GM12892 (cell line): ENCODE measurements around the gene FAS.

ENCODE experiments used
- DNase-seq: peaks from one replicate; pipeline ENCODE4 v3.0.0; 2011; ENCODE audit not compliant: insufficient read length
- FAIRE-seq: peaks from 2 replicates; lab custom pipeline; 2011; peaks lifted over from hg19 to GRCh38; lab: Jason Lieb, UNC
- POLR2A ChIP-seq: IDR thresholded peaks from 2 replicates; pipeline ENCODE4 v1.6.1; 2011; ENCODE audit warnings: low read depth, low read length, control low read depth
- POLR2AphosphoS5 ChIP-seq: IDR thresholded peaks from 2 replicates; pipeline ENCODE4 v1.6.1; 2011; ENCODE audit warnings: low read depth, low read length, control low read depth
- TAF1 ChIP-seq: IDR thresholded peaks from 2 replicates; pipeline ENCODE4 v1.6.1; 2011; ENCODE audit warnings: low read depth, mild to moderate bottlenecking, control low read depth, low read length, borderline replicate concordance

The FAS gene

DNA sequence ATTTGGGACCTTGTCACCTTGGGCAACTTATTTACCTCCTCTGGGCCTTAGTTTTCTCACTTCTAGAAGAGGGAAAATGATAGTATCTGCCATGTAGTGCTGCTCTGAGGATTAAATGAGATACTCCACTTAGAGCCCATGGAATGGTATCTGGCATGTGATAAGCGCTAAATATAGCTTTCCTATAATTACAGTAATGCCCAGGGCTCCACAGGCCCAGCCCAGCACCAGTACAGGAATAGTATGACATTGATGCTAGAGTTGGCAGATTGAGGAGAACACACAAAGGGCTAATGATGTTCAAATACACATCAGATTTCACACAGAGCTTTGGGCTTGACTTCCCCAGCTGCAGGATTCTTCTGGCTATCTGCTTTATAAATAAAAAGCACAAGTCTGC lies 34.9 kb downstream of the FAS start:
- no peak for FAIRE-seq

DNA sequence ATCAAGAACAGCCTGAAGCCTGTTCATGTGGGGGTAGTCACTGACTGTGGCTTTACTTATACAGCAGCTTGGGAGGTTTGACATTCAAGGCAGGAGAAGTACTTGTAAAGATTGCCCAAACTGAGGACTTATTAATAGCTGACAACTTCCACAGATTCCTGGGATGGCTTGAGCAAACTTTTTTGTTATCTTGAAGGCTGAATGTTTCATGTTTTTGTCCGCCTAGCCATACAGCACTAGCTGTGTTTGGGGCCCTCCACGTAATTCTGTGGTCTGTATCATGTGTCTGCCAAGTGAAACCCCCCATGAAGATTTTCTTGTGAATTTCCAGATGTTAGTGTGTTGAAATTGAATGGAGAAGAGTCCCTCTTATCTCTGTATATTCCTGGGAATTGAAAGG lies 38.6 kb downstream of the FAS start:
- FAIRE-seq (no peak), DNase-seq (no peak)
- TF ChIP-seq POLR2AphosphoS5, result no peak
- no peak for TF ChIP-seq POLR2A
- TF ChIP-seq TAF1, result no peak

More for the DNA sequence above, 34.9 kb downstream of the FAS start:
- TF ChIP-seq POLR2AphosphoS5 (no peak), TAF1 (no peak), POLR2A (no peak)
- DNase-seq, result no peak

DNA sequence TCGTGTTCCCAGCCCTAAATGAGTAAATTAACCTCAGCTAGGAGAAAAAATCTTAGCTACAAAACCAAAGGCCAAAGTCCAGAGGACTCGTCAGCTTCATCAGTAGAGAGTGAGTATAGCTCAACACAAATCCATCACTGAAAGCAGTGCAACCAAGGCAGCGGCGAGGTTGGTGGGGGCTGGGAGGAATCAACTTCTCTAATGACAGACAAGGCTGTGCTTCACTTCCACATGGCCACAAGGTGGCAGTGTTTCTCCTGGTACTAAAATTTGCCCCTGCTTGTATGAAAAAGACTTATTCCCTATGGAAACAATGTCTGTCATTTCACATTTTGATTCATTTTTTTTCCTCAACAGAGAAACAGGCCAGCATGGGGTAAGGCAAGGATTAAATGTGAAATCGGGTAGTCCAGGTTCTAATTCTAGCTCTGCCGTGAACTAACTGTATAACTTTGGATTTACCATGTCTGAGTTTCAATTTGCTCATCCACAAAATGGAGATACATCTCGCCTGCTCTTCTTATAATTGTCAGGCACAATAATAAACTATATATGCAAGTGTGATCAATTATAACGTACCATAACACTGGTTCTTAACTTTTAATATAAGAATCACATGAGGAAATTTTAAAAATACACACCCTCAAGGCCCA lies 39.3 kb downstream of the FAS start:
- FAIRE-seq, result peak; percentile 89

DNA sequence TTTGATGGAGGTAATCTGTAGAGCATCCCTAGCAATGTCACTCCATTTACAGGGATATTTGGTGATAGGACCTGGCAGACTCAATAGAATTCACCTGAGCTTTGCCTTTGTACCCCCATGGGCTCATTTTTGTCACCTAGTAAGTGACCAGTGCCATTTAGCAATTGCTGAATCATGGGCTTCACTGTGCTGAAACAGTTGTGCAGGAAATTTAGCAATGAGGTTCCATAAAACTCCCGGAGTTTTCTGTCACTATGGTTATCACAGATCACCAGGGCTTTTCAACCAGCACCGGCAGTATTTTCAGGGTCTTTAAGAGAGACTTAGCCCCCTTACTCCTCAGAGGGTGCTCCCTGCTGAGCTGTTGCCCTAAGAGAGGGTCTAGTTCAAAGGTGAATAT lies 40.2 kb downstream of the FAS start:
- TF ChIP-seq POLR2A, result no peak
- no peak for TF ChIP-seq POLR2AphosphoS5
- no peak for TF ChIP-seq TAF1
- DNase-seq, result no peak
- FAIRE-seq, result no peak

More for the DNA sequence above, 39.3 kb downstream of the FAS start:
- no peak for TF ChIP-seq TAF1
- no peak for TF ChIP-seq POLR2AphosphoS5
- no peak for TF ChIP-seq POLR2A
- no peak for DNase-seq

DNA sequence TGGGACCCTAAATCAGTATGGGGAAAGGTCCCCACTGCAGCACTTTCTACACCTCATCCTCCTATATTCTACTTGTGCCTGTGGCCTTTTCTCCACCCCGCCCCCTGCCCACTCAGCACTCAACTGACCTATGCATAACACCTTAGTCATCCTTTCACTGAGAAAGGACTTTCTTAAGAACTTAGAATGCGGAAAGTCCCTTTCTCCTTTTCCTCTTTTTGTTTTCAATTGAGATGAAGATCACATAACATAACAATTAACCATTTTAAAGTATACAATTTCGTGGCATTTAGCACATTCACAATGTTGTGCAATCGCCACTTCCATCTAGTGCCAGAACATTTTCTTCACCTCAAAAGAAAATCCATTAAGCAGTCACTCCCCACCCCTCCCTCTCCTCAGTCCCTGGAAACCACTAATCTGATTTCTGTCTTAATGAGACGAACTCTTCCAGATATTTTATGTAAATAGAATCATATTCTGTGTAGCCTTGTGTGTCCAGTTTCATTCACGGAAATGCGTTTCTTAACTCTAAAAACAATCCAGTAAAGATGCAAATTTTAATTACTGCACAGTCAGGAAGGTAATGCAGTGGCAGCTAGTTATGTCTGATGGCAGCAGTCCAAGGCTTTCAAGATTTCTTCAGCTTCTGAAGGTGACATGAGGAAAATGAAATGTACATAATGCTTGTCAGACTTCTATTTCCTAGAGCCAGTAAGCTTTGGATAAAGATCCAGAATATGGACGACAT lies 41.7 kb downstream of the FAS start:
- TF ChIP-seq TAF1, result no peak
- no peak for TF ChIP-seq POLR2AphosphoS5
- TF ChIP-seq POLR2A, result no peak
- DNase-seq (no peak), FAIRE-seq (peak; percentile 81)

DNA sequence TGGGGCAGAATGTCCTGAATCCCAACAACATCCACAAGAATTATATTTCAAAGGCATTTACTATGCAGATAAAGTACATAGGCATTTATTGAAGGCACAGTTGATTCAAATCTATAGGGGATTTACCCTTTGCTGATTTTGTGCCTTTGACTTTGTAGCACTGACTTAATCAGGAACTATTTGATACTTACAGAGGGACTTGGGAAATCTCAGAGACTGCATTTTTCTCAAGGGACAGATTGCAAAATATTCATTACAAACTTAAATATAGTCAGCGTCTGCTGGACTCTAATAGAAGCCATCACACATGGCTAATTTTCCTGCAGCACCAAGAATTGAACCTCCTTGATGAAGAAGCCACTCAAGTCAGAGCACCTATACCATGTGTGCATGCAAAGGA lies 44.9 kb downstream of the FAS start:
- DNase-seq (no peak), FAIRE-seq (peak; percentile 38)
- TF ChIP-seq TAF1 (no peak), POLR2AphosphoS5 (no peak), POLR2A (no peak)

DNA sequence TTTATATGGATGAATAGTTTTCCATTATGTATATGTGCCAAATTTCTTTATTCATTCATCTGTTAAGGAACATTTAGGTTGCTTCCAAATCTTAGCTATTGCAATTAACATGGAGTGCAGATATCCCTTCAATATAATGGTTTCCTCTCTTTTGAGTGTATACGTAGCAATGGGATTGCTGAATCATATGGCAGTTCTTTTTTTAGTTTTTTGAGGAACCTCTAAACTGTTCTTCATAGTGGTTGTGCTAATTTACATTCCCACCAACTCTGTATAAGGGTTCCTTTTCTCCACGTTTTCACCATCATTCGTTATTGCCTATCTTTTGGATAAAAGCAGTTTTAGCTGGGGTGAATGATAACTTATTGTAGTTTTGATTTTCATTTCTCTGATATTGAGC lies 46.5 kb downstream of the FAS start:
- FAIRE-seq (no peak), DNase-seq (no peak)
- TF ChIP-seq TAF1 (no peak), POLR2AphosphoS5 (no peak), POLR2A (no peak)

DNA sequence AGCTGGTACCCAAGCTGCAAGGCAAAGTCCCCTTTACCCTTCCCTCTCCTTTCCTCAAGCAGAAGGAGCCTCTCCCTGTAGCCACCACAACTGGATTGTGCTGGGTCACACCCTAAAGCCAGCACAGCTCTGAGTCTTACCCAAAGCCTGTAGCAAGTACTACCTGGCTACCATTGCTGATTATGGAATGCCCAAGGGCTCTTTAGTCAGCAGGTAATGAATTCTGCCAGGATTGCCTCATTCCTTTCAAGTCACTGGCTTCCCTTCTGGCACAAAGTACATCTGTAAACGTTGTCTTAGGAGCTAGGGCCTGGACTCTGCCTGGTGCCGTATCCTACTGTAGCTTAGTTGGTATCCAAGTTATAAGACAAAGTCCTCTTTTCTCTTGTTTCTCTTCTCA lies 52.0 kb downstream of the FAS start:
- FAIRE-seq (no peak), DNase-seq (no peak)
- no peak for TF ChIP-seq POLR2AphosphoS5
- no peak for TF ChIP-seq POLR2A
- TF ChIP-seq TAF1, result no peak

DNA sequence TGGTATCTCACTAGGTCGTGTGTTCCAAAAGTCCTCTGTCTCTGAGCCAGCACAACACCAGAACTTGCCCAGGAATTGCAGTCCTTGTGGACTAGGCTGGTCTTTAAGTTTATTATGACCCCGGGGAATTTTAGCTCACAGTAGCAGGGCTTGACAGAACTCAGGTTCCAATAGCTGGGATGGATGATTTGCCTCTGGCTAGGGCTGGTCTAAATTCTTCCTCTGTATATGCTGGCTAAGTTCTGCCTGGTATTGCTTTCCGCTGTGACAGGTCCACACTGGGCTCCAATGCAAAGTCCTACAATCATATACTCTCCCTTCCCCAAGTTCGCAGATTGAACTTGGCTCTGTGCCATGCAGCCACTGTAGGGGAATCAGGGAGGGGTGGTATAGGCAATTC lies 52.5 kb downstream of the FAS start:
- no peak for FAIRE-seq
- TF ChIP-seq POLR2AphosphoS5 (no peak), POLR2A (no peak), TAF1 (no peak)
- no peak for DNase-seq

DNA sequence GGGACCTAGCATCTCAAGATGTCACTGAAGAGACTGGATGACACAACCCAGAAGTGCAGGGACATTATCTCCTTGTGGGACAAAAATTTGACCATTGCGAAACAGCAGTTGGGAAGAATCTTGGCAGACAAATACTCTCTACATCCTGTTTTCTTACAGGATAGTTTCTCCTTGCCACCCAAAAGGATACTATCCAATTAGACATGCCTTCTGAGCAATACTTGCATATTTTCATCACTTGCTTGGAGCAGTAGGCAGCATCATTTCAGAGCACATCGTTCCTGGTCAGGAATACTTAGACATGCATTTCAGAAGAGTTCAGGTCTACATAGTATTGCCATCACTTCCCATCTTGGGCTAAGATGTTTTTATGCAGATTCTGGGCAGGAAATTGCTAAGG lies 56.8 kb downstream of the FAS start:
- TF ChIP-seq TAF1 (no peak), POLR2A (no peak), POLR2AphosphoS5 (no peak)
- FAIRE-seq, result no peak
- DNase-seq, result no peak

DNA sequence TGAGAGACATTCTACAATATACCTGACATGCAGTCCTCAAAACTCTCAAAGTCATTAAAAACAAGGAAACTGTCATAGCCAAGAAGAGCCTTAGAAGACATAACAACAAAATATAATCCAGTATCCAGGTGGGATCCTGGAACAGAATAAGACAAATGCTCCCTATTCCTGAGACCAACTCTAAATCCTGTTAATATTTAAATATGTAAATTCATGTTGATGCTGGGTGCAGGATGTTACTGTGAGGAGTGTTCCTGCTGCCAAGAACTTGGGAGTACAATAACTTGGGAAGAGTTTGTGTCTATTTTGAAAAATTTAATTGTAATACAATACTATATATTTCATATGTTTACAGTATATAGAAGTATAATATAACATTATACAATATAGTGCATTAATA lies 61.0 kb downstream of the FAS start:
- FAIRE-seq (no peak), DNase-seq (no peak)
- TF ChIP-seq POLR2A (no peak), POLR2AphosphoS5 (no peak), TAF1 (no peak)

DNA sequence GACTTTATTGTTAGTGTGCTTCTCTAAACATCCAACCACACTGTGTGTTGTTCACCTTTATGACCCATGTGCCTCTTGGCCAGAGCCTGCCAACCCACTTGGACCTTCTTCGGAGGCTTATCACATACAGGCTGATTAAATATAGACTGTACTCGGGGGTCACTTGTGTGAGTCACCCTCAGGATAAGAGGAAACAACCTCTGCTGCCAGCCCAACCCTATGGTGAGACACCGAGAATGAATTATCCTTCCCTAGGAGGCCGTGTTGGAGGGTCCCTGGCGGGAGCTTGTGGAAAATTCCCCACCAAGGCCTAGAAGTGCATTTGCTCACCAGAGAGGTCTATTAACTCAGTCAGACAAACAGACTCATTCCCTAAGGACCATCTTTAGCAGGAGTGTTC lies 63.0 kb downstream of the FAS start:
- TF ChIP-seq TAF1 (no peak), POLR2A (no peak)
- DNase-seq, result no peak
- no peak for FAIRE-seq

DNA sequence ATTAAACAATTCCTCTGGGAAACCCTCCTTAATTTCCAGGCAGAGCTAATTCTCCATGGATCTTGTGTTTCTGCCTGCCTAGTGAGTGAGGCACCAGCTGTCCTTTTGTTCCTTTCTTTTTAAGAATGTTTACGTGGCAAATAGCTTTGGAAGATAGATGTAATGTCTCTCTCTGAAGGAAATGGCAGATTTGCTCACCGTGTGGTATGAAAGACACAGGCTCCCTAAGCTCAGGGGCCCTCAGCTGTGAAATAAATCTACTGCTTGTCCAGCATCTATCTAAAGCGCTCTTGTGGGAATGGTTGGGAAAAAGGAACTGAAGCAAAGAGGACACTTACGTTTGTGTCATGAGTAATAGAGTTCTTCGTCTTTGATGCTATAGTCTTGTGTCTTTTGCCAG lies 64.6 kb downstream of the FAS start:
- FAIRE-seq (no peak), DNase-seq (no peak)
- TF ChIP-seq POLR2AphosphoS5 (no peak), TAF1 (no peak), POLR2A (no peak)

DNA sequence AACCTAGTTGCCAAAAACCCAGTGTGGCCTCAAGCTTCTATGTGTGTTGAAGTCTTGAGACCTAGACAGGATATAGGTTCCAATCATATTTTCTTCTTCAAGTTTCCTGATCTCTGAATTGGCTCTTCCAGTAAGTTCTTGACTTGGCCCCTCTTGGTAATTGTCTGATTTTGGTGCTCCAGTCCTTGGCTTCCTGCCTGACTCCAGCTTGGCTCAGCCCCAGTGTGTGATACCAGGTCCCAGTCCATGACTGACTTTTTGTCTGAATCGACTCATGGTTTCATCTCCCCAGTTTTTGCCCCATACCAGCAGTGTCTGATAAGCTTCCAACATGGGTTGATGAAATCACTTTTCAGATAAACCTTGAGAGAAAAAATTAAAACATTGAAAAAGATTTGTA lies 72.3 kb downstream of the FAS start:
- TF ChIP-seq TAF1 (no peak), POLR2A (no peak)
- DNase-seq (no peak), FAIRE-seq (no peak)
